ENCODE results near the gene C1QBP.
"Not testable (repeated sequence)": the region's sequence is repeated elsewhere in the genome, so short reads cannot be mapped to it uniquely, and the experiment has no call there.

C1QBP gene

DNA sequence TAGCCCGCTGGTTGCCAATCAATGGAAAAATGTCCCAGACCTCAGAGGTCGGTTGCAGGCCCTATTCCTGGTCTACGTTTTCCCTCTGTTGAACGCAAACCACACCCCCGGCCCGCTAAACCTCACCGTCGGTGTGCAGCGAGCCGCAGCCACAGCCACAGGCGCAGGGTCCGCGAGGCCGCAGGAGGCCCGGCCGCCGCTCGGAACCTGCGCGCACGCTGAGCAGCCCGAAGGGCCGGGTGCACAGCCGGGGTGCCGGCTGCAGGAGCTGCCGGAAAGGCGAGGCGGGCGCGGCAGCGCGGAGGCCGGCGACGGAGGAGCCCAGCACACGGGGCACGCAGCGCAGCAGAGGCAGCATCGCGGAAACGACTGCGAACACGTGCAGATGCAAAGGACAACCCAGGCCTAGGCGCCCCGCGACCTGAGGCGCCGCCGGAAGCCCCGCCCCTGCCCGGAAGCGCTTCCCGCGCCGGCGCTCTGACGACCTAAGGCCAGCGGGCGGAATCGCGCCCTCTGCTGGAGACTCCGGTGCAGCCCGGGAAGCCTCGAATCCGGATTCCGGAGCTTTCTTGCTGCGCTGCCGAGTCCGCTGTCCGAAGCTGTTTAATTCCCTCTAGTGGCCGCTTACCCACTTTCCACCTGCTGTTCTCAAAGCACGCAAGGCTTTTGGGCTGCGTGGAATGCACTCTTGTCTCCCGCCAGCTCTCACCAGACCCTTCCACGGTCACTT is at the start of gene C1QBP:
Gene C1QBP, minus strand, starts transcription at position 440 of the 730 bp plus-strand sequence. Its CDS starts 82 bp downstream, at position 358.
- DNase-seq = peak; percentile 85 to 91

DNA sequence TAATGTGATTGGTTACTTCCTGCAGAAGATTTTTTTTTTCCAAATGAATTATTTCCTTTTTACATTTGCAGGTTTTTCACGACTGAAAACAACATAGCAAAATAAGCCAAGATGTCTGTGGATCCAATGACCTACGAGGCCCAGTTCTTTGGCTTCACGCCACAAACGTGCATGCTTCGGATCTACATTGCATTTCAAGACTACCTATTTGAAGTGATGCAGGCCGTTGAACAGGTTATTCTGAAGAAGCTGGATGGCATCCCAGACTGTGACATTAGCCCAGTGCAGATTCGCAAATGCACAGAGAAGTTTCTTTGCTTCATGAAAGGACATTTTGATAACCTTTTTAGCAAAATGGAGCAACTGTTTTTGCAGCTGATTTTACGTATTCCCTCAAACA is 49.8 kb upstream of the C1QBP start:
- no peak for DNase-seq

- peak; percentile 96 to 98 for DNase-seq
Measured at GRCh38 chr17:5486206-5487124, 47.5 kb upstream of the C1QBP start, which contains the start of gene MIS12. Gene MIS12, plus strand, starts transcription at chr17:5486566. Its CDS starts 2,297 bp downstream, at chr17:5488863.

- DNase-seq = no peak
Measured at GRCh38 chr17:5485270-5486205, 46.6 kb upstream of the C1QBP start, which contains the start of gene DERL2. Gene DERL2, minus strand, starts transcription at chr17:5486178. Its CDS starts 17 bp downstream, at chr17:5486161.

DNA sequence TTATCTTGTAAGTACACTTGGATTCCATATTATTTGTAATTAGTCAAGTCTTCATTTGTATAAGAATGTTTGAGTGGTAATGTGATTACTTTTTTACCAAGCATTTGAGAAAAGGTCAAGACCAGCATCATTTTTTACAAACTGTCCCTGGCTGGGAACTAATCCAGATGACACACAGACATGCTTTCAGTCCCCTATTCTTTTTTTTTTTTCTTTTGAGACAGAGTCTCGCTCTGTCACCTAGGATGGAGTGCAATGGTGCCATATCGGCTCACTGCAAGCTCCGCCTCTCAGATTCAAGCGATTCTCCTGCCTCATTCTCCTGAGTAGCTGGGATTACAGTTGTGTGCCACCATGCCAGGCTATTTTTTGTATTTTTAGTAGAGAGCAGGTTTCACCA is 42.5 kb upstream of the C1QBP start:
- no peak for DNase-seq

GRCh38 chr17:5480962-5481361 is 42.0 kb upstream of the C1QBP start:
- DNase-seq = no peak

DNA sequence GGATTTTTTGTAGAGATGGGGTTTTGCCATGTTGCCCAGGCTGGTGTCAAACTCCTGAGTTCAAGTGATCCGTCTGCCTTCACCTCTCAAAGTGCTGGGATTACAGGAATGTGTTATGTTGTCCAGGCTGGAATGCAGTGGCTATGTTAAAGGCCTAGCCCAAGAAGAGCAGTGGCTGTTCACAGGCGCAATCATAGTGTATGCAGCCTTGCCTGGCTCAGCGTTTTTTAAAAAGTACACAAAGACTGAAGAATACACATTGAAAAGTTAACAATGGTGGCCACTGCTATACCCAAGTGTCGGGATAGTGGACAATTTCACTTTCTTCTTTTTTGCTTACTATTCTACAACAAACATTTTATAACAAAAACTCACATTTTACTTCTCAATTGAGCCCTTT is 40.0 kb upstream of the C1QBP start:
- DNase-seq = no peak

DNA sequence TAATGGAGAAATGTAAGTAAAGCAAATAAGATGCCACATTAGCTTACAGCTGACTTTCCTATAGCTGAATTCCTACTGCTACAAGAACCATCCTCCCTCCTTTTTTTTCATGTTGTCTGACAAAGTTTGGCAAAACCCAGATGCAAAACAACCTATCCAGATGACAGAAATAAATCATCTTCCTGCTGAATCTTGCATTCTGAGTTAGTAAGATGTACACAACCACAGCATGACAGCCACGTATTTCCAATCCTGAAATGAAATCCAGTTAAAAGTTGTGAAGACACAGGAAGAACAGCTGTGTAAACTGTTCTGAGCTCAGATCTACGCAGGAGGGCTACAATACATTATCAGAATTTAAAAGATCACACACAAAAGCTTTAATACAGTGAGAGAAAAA is 35.0 kb upstream of the C1QBP start:
- no peak for DNase-seq

- DNase-seq = no peak
Measured at GRCh38 chr17:5472511-5472910, 33.6 kb upstream of the C1QBP start.

GRCh38 chr17:5468075-5468473 is 29.1 kb upstream of the C1QBP start:
- DNase-seq = peak; percentile 38 to 39

- DNase-seq = no peak
Measured at GRCh38 chr17:5467416-5467815, 28.5 kb upstream of the C1QBP start.

- no peak for DNase-seq
Measured at GRCh38 chr17:5466295-5466694, 27.3 kb upstream of the C1QBP start.

DNA sequence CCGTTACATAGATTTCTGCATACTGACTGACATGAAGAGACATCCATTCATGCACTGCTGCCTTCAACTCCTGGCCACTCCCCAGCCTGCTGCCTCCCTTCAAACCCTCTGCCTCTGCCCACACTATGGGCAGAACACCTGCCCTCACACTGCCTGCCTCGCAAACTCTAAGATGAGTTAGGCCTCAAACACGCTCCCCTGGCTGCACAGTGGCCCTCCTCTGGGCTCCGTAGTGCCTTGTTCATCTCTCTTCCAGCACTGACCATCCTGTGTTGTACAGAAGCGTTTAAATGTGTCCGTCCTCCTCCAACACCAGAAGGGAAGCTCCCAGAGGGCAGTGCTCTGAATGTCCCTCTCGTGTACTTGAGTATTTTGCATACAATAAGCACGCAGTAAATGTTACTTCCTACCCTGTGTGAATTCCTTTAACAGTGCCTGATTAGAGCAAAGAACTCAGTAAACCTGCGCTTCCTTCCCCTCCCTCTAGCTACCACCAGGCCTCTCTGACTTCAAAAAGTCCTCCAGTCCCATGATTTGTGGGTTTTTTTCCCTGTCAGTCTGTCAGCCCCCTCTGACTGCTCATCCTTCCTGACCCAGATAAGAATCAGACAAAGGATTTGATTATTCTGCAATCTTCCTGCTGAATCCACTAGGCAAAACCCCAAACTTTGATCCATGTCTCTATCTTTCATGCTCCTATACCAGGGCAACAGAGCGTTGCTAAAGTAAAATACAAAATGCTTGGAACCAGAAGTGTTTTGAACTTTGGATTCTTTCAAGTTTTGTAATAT is 26.0 kb upstream of the C1QBP start:
- no peak for DNase-seq

DNA sequence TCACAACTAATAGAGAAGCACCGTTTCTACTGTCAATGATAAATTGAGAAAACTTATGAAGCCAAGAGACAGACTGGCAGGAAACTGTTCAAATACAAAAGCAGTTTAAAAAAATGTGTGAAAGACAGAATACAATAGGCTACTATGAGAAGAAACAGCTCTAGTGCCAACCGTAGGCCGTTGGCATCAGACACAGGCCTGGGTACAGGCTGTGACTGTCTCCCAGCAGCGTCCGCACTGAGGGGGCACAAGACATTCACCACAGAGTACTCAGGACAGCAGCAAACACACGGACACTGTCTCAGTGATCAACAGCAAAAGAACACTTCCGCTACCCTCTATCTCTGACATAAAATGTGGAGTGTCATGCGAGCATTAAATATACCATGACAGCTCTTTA is 7.8 kb upstream of the C1QBP start:
- no peak for DNase-seq

DNA sequence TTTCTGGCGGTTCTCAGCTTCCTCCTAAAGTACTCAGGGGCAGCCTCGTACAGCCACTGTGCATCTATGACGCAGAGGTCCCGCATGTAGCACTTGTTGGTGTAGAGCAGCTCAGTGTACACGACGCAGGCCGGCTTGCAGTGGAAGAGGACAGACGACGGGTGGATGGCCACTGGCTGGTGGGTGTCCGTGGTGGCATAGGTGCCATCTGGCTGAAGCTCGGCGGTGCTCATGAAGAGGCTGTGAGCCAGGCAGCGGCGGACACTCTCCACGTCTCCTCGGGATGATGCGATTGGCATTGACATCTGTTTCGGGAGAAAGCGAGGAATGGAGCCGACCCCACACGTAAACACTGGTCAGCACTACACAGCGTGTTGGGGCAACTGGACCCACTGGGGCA is 5.3 kb upstream of the C1QBP start:
- DNase-seq = no peak

DNA sequence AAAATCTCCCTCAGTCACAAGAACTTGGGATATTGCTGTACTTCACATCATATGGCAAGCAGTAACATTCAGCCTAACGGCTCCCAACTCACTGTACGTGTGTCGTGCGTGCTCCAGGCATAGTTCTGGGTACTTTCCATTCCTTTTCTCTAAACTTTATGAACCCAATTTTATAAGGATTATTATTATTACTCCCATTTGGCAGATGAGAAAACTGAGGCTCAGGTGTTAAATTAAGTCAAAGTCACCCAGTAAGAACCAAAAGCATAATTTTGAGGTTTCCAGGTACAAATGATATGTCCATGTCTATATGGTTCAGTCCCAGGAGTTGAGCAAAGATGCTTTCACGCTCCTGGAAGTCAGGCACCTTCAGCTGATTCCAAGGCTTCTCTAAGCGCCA is 4.8 kb upstream of the C1QBP start:
- no peak for DNase-seq

- DNase-seq = no peak
Measured at GRCh38 chr17:5439446-5439764, 450 bp upstream of the C1QBP start.

- DNase-seq = no peak
Measured at GRCh38 chr17:5437721-5438317, 1.1 kb downstream of the C1QBP start.

DNA sequence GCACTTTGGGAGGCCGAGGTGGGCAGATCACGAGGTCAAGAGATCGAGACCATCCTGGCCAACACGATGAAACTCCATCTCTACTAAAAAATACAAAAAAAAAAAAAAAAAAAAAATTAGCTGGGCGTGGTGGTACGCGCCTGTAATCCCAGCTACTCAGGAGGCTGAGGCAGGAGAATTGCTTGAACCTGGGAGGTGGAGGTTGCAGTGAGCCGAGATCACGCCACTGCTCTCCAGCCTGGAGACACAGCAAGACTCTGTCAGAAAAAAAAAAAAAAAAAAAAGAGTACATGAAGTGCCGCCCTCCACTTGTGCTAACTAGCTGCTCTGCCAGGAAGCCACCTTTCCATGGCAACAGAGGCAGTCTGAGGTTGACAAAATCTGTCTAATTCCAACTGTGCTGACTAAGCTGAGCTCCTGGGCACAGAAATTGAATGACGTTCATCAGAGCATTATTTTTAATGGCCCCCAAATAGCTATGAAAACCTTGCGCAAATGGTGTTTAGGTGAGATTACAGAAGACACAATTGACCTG is 3.1 kb downstream of the C1QBP start:
- DNase-seq = not testable (repeated sequence)

GRCh38 chr17:5434984-5435383 is 4.0 kb downstream of the C1QBP start:
- DNase-seq = no peak

GRCh38 chr17:5431949-5432556 is 6.9 kb downstream of the C1QBP start:
- DNase-seq = no peak

All from activated CD4-positive, alpha-beta T cell treated with anti-CD3 and anti-CD28 coated beads for 4 hours (primary cell).